B cell (primary cell): ENCODE data around the gene MTHFD1. TPM values are rescaled to one million over a fixed set of nuclear protein-coding genes. Genes with fewer than 3 reads are reported as not detected.

ENCODE experiments used
- ATAC-seq: fragments of 200-7000 bp; cut with Tn5 transposase; one replicate; pipeline ENCODE4 v1.10.0; 2021; ENCODE audit warnings: low read depth, mild to moderate bottlenecking, moderate number of reproducible peaks, moderate library complexity
- CTCF ChIA-PET: fragments of 350-600 bp; sonication (Branson Sonifier 250); formaldehyde crosslinking; loops from one replicate; lab custom pipeline; 2021; ENCODE audit warnings: antibody characterized with exemption, inconsistent platforms; lab: Charles Lee
- POLR2A ChIA-PET: fragments of 350-600 bp; sonication (Branson Sonifier 250); formaldehyde crosslinking; loops from one replicate; lab custom pipeline; 2021; ENCODE audit warnings: antibody characterized with exemption; lab: Charles Lee
- DNase-seq: peaks from one replicate; pipeline ENCODE4 v3.0.0; 2013
- H2AFZ ChIP-seq: 2 replicates; pipeline ENCODE4 v1.6.1; 2012; ENCODE audit warnings: mild to moderate bottlenecking, low read depth, low read length; ENCODE audit not compliant: insufficient read depth, poor library complexity, severe bottlenecking
- H3K27ac ChIP-seq, 2 donors: 1 replicate in 1 of 2; 2 replicates in 1 of 2; pipeline ENCODE4 v1.5.1; 2012 to 2013; ENCODE audit warnings: low read length in 2 of 2, mild to moderate bottlenecking in 2 of 2, moderate library complexity in 1 of 2
- H3K27me3 ChIP-seq, 4 experiments: fragments of 200-600 bp in 1 of 4; sonication (generic) in 1 of 4; replicated peaks in 1 of 4; 1 replicate in 2 of 4; 2 replicates in 2 of 4; pipeline versions ENCODE4 v1.6.1 to v1.7.0; 2013 to 2016; ENCODE audit warnings: low read length in 3 of 4, mild to moderate bottlenecking in 2 of 4, mixed read lengths in 1 of 4, moderate library complexity in 1 of 4; ENCODE audit not compliant: insufficient read depth in 4 of 4, control insufficient read depth in 3 of 4; ENCODE audit errors: control extremely low read depth in 1 of 4
- H3K36me3 ChIP-seq, 2 experiments: replicated peaks in 1 of 2; 1 replicate in 1 of 2; 2 replicates in 1 of 2; pipeline versions ENCODE4 v1.6.1 to v1.7.1; 2013; ENCODE audit warnings: low read length in 1 of 2; ENCODE audit not compliant: insufficient read depth in 2 of 2, control insufficient read depth in 1 of 2; ENCODE audit errors: control extremely low read depth in 1 of 2, extremely low read depth in 1 of 2
- H3K4me1 ChIP-seq, 2 donors: fragments of 200-600 bp in 1 of 2; sonication (generic) in 1 of 2; 1 replicate in 1 of 2; 2 replicates in 1 of 2; pipeline versions ENCODE4 v1.5.1 to v1.6.1; 2013 to 2017; ENCODE audit warnings: low read length in 2 of 2; ENCODE audit not compliant: control insufficient read depth in 2 of 2, insufficient read depth in 2 of 2
- H3K4me2 ChIP-seq: replicated peaks from 2 replicates; pipeline ENCODE3; 2012; ENCODE audit warnings: mild to moderate bottlenecking, low read depth, low read length; ENCODE audit not compliant: poor library complexity, severe bottlenecking
- H3K4me3 ChIP-seq, 5 experiments: fragments of 200-600 bp in 1 of 5; sonication (generic) in 1 of 5; 1 replicate in 3 of 5; 2 replicates in 2 of 5; pipeline versions ENCODE4 v1.5.1 to v1.7.0; 2011 to 2016; ENCODE audit warnings: low read length in 4 of 5, mild to moderate bottlenecking in 4 of 5, low read depth in 2 of 5, control low read depth in 1 of 5, moderate library complexity in 1 of 5; ENCODE audit not compliant: insufficient read depth in 1 of 5; ENCODE audit errors: control extremely low read depth in 1 of 5, extremely low read depth in 1 of 5
- H3K79me2 ChIP-seq: fragments of 200-600 bp; sonication (generic); one replicate; pipeline ENCODE4 v1.6.0; 2016; ENCODE audit warnings: low read length; ENCODE audit not compliant: control insufficient read depth, insufficient read depth
- H3K9ac ChIP-seq: fragments of 200-600 bp; sonication (generic); 2 replicates; pipeline ENCODE4 v1.6.1; 2017; ENCODE audit warnings: mild to moderate bottlenecking, low read length, moderate library complexity
- H3K9me3 ChIP-seq, 3 donors: one replicate each; pipeline versions ENCODE4 v1.6.1 to v1.7.1; 2013; ENCODE audit warnings: low read length in 2 of 3; ENCODE audit not compliant: control insufficient read depth in 2 of 3, insufficient read depth in 1 of 3; ENCODE audit errors: control extremely low read depth in 1 of 3
- H4K20me1 ChIP-seq: 2 replicates; pipeline ENCODE4 v1.6.0; 2012; ENCODE audit warnings: mild to moderate bottlenecking, low read length; ENCODE audit not compliant: insufficient read depth, control insufficient read depth, poor library complexity, severe bottlenecking
- H3K27ac Mint-ChIP-seq: one replicate; pipeline ENCODE4 v1.8.0; 2021; ENCODE audit warnings: mixed read lengths
- H3K27me3 Mint-ChIP-seq: one replicate; pipeline ENCODE4 v1.8.0; 2021; ENCODE audit warnings: mixed read lengths
- H3K4me1 Mint-ChIP-seq: one replicate; pipeline ENCODE4 v1.8.0; 2021; ENCODE audit warnings: mixed read lengths
- H3K4me3 Mint-ChIP-seq: one replicate; pipeline ENCODE4 v1.8.0; 2021; ENCODE audit warnings: mixed read lengths
- H3K9me3 Mint-ChIP-seq: one replicate; pipeline ENCODE4 v1.8.0; 2022; ENCODE audit warnings: mixed read lengths; ENCODE audit not compliant: insufficient read depth
- EZH2 ChIP-seq: IDR thresholded peaks from 2 replicates; pipeline ENCODE4 v1.6.1; 2012; ENCODE audit warnings: borderline replicate concordance, low read depth, mild to moderate bottlenecking, moderate library complexity, low read length; ENCODE audit not compliant: insufficient read depth, poor library complexity, severe bottlenecking
- WGBS: methylation state at CpG from one replicate; pipeline ENCODE4 v1.1.5; 2013; ENCODE audit warnings: missing lambda C conversion rate; ENCODE audit not compliant: insufficient coverage; 5-methylcytosine and 5-hydroxymethylcytosine counted together
- intact Hi-C: fragments of 100-400 bp; cut with micrococcal nuclease; formaldehyde crosslinking; loops from one replicate; pipeline ENCODE4 v1.10.0; 2022
- polyA plus RNA-seq: library from polyadenylated mRNA; depleted of rRNA; stranded (reverse); fragments of >200 nt; gene quantifications from 2 replicates; pipeline ENCODE4 v1.2.3, GENCODE V29; 2012
- total RNA-seq, 2 donors: library from RNA; stranded (reverse); fragments of 120-200 nt in 1 of 2; gene quantifications; 1 replicate in 1 of 2; 2 replicates in 1 of 2; pipeline versions ENCODE4 v1.2.3 to v1.2.4, GENCODE V29; 2013 to 2022
- TF ChIP-seq, protein P1 (sequence below): fragments of 200-600 bp; IDR thresholded peaks from one replicate; pipeline ENCODE4 v1.8.0; 2022; ENCODE audit warnings: antibody characterized with exemption, mild to moderate bottlenecking

MTHFD1 gene
- total and polyA plus RNA-seq, 2 donors (not counting 1 experiment from before 2014, with no cell fraction given): 32.3 to 51.3 TPM

DNA sequence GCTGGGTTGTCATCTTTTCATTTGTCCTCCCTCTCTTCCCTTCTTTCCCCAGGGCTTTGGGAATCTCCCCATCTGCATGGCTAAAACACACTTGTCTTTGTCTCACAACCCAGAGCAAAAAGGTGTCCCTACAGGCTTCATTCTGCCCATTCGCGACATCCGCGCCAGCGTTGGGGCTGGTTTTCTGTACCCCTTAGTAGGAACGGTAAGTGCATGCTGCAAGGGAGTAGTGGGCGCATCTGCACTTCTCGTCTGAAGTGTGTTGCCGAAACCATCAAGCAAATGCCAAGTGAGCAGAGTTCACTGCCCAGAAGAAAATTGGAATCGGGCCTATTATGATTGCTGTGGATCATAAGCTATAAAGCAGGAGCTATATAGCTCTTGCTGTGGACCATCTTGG lies 66.5 kb downstream of the MTHFD1 start:
- Histone ChIP-seq H3K9ac (no peak overlapping the region), H2AFZ (no peak overlapping the region), H3K9me3 (no peaks in the 10 kb centered on the region), H3K4me2 (no peak overlapping the region), H4K20me1 (no peaks in the 10 kb centered on the region), H3K4me1 (peaks cover 16 to 22% of the 10 kb centered on the region in 2 donors), H3K4me3 (no peak overlapping the region), H3K36me3 (peaks cover 8 to 25% of the 10 kb centered on the region in 2 experiments), H3K27me3 (no peaks in the 10 kb centered on the region), H3K79me2 (no peaks in the 10 kb centered on the region), H3K27ac (no peak overlapping the region)
- H3K4me3 Mint-ChIP-seq: no peak overlapping the region
- no peak overlapping the region for H3K27ac Mint-ChIP-seq
- no peak for TF ChIP-seq EZH2
- TF ChIP-seq, protein P1, sequence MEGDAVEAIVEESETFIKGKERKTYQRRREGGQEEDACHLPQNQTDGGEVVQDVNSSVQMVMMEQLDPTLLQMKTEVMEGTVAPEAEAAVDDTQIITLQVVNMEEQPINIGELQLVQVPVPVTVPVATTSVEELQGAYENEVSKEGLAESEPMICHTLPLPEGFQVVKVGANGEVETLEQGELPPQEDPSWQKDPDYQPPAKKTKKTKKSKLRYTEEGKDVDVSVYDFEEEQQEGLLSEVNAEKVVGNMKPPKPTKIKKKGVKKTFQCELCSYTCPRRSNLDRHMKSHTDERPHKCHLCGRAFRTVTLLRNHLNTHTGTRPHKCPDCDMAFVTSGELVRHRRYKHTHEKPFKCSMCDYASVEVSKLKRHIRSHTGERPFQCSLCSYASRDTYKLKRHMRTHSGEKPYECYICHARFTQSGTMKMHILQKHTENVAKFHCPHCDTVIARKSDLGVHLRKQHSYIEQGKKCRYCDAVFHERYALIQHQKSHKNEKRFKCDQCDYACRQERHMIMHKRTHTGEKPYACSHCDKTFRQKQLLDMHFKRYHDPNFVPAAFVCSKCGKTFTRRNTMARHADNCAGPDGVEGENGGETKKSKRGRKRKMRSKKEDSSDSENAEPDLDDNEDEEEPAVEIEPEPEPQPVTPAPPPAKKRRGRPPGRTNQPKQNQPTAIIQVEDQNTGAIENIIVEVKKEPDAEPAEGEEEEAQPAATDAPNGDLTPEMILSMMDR: no peak
- ATAC-seq: no peak
- H3K9me3 Mint-ChIP-seq: no peaks in the 10 kb centered on the region
- no peaks in the 10 kb centered on the region for H3K27me3 Mint-ChIP-seq
- H3K4me1 Mint-ChIP-seq: peaks cover 39% of the 10 kb centered on the region
- ChIA-PET POLR2A (interaction anchor here (0.7 kb wide), 1 partner anchor 9 kb away, joined by 4 read pairs; no protein-coding TSS in a partner anchor), CTCF (interaction anchor here (1.1 kb wide), 1 partner anchor 25 kb away, joined by 3 read pairs; no protein-coding TSS in a partner anchor)
- intact Hi-C loops: no loop called here
- 99% methylated on average over 10 of the region's 10 CpGs for WGBS
- DNase-seq: no peak

GRCh38 chr14:64459405-64460136 lies 71.4 kb downstream of the MTHFD1 start:
- no peak overlapping the region for H3K4me3 ChIP-seq
- no peak overlapping the region for H3K27ac ChIP-seq
- Mint-ChIP-seq H3K4me1 (peaks cover 53% of the 10 kb centered on the region), H3K27ac (peak overlapping the region; percentile 32), H3K27me3 (no peaks in the 10 kb centered on the region), H3K9me3 (no peaks in the 10 kb centered on the region), H3K4me3 (no peak overlapping the region)
- no peak overlapping the region for H3K9ac ChIP-seq
- H4K20me1 ChIP-seq: no peaks in the 10 kb centered on the region
- no peaks in the 10 kb centered on the region for H3K9me3 ChIP-seq
- intact Hi-C loops: no loop called here
- H3K27me3 ChIP-seq: no peaks in the 10 kb centered on the region
- H2AFZ ChIP-seq: no peak overlapping the region
- WGBS: 80% methylated on average over 1 of the region's 4 CpGs
- no peak for TF ChIP-seq EZH2
- TF ChIP-seq, protein P1: no peak
- no peak overlapping the region for H3K4me2 ChIP-seq
- no peak for DNase-seq
- POLR2A ChIA-PET: no interaction called here
- CTCF ChIA-PET: interaction anchor here (0.8 to 1.2 kb wide), 3 partner anchors 10 kb away, joined by 3 to 4 read pairs (median 4); no protein-coding TSS in a partner anchor
- no peak for ATAC-seq
- H3K36me3 ChIP-seq: peaks cover 0 to 19% of the 10 kb centered on the region in 2 experiments
- H3K4me1 ChIP-seq: peaks cover 32 to 34% of the 10 kb centered on the region in 2 donors
- no peaks in the 10 kb centered on the region for H3K79me2 ChIP-seq
